CD4-positive, alpha-beta T cell treated with Interleukin-17A for 1 hour (primary cell): ENCODE results near the gene DLG2.
"Not testable (repeated sequence)": the region's sequence is repeated elsewhere in the genome, so short reads cannot be mapped to it uniquely, and the experiment has no call there.

Source experiments
- DNase-seq: peaks from one replicate; pipeline ENCODE4 v3.0.0-alpha.2; 2020

DLG2 gene

DNA sequence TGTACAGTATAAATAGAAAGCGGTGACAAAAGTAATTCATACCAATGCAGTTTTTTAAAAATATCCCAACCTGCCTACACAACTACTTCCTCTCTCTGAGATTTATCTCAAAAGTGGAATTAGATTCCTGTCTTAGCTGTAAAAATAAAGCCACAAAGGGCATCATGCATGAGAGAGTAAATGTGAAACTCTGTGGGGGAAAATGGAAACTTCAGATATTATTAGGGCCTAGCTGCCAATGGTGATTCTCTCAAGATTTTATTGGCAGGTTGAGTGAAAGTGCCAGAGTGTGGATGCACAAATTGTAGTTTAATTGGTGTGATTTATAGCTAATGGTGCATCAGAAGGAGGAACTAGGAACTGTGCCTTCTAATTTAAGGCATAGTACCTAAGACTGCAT is 1984.0 kb downstream of the DLG2 start:
- no peak for DNase-seq

DNA sequence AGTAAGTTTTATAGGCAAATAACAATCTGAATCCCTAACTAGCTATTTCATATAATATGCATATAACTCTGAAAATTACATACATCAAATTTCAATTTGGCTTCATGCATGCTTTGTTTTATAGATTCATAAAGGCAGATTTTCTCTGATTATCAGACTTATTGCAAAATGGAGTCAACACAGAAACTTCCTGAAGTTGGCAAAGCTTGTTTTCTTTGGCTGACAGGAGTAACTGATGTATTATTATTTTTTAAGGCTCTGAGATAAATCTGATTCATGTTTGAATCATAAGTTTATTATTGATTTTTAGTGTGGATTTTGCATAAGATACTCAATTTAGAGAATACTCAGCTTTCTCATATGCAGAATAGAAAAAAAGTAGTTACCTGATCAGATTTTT is 1984.6 kb downstream of the DLG2 start:
- no peak for DNase-seq

DNA sequence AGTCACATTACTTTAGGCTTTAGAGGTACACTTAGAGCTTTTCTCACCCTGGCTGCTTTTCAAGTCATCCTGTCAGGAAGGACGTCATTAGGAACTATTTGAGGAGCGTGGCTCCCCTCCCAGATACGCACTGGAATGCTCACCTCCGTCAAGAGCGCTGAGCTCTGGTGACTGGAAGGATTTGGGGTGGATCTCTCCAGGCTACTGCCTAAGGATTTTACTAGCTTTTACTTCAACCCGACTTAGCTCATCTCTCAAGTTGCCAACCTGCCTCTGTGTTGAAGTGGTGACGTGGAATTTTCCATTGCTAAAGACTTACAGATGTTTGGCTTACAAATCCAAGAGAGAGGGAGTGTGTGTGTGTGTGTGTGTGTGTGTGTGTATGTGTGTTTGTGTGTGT is 1985.6 kb downstream of the DLG2 start:
- DNase-seq: no peak

DNA sequence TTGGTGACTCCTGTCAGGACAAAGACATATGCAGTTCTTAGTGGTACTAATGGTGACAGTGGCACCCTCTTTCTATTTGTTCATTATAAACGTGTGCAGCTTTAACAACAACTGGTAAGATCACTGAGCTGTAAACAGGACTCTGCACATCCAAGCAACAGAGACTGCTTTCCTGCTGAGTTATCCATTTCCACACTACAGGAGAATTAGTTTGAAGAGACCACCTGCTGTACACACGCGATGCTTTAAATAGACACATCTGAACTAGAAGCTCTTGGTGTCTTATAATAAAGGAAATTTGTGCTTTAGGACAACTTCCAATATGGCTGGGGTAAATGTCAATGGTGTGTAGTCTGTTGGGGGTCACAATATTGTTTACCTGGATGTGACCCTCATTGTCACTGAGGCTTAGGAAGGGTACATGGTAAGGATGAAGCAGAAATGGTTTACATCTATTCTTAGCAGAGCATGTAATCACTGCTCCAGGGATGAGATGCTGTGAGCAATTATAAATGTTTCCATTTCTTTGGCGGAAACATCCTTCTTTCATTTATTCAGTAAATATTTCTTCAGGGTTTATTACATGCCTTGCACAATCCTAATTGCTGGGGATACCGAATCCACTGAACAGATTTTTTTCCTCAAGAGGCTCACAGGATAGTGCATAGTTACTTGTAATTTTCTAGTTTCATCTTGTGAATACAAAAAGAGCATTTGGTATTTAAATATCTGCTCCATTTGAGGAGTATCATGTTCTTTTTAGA is 1987.0 kb downstream of the DLG2 start:
- DNase-seq: no peak

DNA sequence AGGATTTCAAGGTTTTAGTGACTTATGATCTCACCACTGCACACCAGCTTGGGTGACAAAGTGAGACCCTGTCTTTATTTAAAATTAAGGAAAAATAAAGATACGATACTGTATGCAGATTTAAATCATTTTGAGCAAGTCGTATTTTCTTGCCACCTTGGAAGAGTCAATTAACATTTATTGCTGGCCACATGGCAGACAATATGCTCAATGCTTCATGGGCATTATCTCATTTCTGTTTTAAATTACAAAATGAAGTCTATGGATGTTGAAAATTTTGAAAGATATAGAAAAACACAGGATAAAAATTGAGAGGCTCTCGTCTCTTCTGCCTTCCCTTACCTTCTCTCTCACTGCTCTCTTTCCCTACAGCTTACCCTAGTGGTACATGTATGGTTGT is 1992.0 kb downstream of the DLG2 start:
- no peak for DNase-seq

DNA sequence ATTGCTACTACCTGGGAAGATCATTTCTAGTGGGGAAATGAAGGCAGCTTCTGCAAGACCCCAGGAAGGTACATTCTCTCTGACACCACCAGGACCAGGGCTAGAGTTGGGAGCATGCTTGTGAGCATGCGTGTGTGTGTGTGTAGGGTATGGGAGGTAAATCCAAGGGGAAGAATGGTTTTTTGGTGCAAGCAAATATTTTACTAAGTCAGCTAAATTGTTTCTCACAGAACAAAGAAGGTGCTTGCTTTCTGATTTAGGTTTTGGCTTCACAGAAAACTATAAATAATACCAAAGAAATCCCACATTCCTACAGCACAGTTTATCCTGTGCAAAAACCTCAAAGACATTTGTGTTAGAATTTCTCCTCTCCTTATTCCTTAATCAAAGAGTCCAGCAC is 1996.9 kb downstream of the DLG2 start:
- DNase-seq: no peak

DNA sequence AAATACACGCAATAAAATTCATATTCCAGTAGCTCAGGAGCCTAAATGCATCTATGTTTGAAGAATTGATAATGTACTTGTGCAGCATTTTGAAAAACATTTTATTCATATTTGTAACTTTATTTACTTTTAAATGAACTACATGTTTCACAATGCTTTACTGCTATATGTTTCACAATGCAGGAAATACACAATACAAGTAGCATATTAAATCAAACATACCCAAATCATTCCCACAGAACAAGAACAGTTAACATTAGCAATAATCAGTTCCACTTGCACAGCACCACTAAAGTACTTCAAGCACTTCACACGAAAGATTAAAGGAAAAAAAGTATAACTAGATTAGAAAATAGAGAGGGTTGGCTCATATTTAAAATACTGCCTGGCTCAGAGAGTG is 1997.4 kb downstream of the DLG2 start:
- no peak for DNase-seq

DNA sequence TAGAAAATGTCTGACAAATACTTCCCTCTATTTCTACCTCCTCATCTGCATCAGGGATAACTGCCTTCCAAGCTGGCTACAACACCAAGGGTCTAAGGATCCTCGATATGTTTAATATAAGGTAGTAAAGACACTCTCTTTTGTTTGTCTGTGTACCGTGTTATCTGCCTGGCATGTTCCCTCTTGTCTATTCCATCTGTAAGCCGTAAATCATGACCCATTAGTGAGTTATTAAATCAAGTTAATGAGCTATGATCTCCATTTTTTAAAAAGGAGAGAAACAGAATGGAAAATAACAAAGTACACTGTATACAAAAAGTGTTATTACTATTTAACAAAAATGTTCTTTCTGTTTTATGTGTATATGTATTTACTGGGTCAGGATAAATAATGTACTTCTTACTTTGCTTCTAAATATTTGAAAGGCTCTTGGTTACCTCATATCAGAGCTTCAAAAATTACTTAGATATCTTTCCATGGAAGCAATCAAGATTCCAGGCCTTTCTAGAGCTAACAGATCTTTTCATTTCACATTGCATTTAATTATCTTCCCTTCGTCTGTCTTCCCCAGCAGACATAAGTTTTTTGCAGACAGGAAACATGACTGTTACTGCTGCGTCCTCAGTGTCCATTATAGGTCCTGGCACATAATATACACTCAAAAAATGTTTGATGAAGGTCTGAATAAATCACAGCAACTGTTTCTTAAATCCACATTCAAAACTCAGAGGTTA is 1998.4 kb downstream of the DLG2 start:
- no peak for DNase-seq

DNA sequence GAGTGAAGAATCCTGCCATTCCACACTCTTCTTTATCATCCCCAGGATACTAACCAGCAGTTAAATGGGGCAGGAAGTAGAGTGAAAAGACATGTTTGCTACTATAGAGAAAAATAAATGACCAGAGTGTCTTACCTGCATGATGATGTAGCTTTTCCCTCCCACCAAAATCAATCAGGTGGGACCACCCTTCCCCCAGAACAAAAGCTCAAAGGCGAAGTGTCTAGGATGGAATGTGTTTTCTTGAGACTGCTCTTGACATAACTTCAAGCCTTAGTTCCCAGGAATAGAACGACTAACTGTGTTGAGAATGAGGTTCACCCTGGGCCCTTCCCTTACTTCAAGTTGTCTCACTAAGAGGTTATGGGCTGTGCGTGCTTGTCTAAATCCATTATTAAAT is 2001.8 kb downstream of the DLG2 start:
- DNase-seq: no peak

DNA sequence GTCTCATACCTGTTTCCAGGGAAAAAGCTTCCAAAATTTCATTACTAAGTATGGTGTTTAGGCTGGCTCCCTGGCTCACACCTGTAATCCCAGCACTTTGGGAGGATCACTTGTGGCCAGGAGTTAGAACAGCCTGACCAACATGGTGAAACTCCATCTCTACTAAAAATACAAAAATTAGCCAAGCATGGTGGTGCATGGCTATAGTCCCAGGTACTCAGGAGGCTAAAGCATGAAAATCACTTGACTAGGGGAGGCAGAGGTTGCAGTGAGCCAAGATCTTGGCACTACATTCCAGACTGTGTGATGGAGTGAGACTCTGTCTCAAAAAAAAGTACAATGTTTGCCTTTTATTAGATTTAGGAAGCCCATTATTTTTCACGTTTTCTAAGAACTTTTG is 2009.5 kb downstream of the DLG2 start:
- DNase-seq: no peak

DNA sequence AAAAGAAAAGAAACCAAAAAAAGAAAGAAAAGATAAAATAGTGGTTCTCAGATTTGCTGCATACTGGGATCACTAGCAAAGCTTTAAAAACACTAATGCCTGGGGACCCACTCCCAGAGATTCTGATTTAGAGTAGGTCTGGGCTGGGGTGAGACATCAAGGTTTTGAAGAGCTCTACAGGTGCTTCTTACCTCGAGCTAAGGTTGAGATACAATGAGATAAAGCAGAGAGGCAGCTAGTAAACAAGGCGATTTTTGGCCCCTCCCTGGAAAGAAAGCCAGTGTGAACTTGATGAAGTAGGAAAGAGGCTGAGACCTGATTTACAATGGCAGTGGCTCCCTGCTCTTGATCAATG is 2013.4 kb downstream of the DLG2 start:
- DNase-seq: no peak

DNA sequence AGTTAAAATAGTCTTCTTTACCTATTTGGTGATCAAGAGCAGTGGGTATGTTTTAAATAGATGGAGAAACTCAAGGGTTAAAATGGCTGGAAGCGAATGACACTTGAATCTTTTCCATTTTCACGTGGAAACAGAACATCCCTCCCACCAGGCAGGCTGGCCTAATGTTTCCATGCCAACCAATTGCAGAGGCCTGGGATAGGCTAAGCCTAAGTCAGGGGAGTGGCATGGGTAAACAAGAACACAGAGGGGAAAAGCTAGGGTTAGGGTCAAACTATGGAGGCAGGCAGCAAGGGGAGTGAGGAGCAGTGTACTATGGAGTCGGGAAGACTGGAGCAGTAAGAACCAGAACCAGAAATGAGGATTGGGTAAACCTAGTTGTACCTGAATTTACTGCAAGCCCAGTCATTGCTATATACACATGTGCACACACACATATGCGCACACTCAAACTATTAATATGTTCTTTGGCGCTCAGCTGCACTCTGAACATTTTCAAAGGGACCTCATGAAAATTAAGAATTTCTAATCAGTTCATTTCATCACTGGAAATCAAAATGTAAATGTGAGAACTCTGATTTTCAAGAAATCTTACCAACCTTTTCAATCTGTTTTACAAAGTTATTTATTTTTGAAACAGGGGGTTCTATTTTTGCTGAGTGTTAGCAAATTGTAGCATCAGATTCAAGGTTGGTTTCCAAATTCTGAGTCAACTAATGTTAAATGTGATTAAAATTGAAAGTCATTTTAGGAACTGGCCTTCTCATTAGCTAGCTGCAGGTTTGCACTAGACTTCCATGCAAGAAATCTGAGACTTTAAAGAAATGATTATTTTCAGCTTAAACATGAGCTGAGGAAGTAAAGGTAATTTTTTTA is 2014.0 kb downstream of the DLG2 start:
- no peak for DNase-seq

DNA sequence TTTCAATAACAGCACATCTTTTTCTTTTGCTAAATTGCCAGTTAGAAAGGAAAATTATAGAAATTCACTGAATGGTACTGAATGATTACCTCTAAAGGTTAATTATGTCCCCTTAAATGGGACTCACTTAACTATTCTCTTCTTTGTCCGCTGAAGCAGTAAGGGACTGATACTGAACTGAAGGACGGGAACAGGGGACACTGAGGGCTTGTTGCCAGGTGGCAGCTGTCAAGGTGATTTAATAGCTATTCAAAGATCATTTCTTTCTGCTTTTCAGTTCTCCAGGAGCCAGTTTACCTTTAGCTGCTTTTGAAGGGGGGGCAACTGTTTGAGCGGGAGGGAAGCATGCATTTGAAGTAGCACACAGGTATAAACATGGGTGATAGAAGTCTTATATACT is 2015.5 kb downstream of the DLG2 start:
- no peak for DNase-seq

DNA sequence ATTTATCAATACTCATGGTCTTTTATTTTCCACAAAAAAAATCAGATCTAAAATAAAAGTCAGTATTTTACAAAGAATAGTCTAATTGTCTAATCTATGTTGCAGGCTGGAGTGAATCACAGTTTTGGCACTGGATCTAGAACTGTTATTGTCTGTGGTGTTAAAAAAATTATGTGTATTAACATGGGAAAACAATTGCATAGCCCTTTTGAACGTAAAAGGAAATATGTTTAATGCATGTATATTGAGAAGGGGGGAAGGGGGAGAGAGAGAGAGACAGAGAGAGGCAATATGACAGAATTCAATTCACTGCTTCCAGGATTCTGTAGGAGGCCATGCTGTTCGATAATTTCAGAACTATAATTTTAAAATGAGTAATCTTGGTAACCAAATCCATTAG is 2016.1 kb downstream of the DLG2 start:
- DNase-seq: no peak

DNA sequence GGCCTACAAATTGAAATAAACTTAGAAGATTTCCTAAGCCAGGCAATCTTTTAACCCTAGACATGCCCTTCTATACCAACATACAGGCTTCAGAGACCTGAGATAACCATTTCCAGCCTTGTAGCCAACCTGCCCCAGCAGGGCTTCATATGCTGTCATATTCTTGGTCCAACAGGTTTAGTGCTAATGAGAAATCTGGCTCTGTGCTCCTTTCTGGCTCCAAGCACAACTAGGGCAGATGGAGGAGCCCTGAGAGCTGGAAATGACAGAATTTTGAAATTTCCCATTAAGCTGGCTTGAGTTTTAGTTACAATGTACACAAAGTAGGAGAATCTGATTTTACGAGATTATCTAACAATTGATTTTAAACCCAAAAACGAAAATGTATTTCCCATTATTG is 2018.0 kb downstream of the DLG2 start:
- DNase-seq: no peak

DNA sequence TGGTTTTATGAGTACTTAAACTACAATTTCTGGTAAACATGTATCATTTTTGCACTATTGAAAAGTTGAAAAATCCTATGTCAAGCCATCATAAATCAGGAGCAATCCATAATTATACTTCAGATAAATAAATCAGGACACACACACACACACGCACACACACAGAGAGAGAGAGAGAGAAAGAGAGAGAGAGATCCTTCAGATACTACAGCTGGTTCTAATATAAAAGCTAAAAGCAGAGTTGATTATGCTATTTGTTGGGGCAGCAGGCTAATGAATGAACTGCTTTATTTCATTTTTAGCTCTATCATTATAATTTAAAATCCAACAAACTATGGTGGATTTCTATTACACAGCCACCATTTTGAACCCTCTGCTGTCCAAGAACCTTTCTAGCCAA is 2018.6 kb downstream of the DLG2 start:
- no peak for DNase-seq

DNA sequence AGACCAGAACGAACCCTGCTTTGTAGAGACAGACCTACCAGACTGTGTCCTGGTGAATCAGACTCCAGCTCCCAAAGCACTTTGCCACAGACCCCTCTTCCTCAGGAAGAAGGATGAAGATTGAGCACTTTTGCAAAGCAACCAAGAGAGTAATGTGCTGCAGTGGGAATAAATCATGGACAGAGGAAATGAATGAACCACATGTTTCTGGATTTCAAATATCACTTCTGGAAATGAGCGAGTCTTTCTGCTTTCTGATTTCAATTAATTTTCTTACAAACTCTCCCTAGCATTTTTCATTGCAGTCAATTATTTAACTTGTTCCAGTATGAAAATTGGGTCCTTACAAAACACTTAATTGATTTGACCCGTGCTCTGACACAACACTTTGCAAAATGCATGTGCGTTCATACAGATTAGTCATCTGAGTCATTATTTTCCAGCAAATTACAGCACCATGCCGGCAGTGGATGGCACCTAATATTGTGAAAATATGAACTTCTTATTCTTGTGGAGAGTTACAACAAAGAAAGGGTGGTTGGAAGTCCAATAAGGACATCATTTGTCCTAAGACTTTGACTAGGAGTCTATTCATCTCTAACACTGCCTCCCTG is 2025.1 kb downstream of the DLG2 start:
- DNase-seq: no peak

DNA sequence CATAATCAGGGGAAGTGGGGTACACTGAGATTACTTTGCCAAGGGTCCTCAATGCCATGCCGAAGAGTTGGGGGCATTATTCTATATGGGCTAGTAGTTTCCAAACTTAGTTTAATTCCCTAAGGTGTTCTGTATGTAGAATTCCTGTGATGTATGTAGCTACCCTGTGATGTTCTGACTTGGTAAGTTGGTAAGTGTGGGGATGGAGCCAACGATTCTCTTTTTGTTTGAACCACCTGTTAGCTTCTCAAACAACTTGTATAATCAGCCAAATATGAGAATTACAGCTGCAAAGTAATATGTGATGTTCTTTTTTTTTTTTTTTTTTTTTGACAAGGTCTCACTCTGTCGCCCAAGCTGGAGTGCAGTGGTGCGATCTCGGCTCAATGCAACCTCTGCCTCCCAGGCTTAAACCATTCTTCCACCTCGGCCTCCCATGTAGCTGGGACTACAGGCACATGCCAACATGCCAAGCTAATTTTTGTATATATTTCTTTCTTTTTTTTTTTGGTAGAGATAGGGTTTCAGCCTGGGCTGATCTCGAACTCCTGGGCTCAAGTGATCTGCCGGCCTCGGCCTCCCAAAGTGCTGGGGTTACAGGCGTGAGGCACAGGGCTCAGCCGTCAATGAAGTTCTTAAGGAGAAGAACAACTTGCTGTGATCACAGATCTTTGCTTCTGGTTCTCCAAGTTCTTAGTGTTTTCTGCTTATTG is 2025.8 kb downstream of the DLG2 start:
- no peak for DNase-seq

DNA sequence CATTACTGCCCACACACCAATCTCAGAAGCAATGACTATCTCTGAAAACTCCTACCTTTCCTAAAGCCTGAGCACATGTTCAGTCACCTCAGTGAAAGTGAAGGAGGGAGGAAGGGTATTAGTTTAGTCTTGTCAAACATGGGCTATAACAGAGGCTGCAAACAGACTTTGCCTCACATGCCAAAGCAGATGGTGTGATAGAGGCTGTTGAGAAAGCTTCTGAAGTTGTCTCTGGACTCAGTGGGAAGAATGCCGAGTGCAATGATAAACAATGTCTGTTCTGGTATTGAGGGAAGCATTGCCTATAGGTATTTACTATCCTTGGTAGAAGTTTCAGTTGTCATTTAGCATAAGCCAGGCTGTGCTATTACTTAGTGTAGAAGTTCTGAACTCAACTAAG is 2026.5 kb downstream of the DLG2 start:
- no peak for DNase-seq

DNA sequence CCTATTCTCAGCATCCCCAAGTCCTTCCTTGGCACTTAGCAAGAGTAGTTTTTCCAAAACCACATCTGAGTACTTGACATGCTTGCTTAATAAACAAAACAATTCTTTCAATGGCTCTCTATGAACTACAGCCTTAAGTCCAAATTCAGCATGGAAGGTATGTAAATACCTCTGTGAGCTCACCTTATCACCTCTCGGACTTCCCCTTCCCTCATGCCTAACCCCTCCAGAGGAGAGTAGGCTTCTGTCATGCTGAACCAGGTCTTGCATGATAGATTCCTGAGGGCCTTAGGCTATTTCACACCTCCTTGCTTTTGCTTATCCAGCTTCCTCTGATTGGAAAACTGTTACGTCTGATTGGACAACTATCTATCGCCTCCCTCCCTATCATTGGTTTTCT is 2028.1 kb downstream of the DLG2 start:
- DNase-seq: no peak

DNA sequence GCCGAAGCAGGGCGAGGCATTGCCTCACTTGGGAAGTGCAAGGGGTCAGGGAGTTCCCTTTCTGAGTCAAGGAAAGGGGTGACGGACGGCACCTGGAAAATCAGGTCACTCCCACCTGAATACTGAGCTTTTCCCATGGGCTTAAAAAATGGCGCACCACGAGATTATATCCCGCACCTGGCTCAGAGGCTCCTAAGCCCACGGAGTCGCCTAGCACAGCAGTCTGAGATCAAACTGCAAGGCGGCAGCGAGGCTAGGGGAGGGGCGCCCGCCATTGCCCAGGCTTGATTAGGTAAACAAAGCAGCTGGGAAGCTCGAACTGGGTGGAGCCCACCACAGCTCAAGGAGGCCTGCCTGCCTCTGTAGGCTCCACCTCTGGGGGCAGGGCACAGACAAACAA is 2039.3 kb downstream of the DLG2 start:
- not testable (repeated sequence) for DNase-seq

DNA sequence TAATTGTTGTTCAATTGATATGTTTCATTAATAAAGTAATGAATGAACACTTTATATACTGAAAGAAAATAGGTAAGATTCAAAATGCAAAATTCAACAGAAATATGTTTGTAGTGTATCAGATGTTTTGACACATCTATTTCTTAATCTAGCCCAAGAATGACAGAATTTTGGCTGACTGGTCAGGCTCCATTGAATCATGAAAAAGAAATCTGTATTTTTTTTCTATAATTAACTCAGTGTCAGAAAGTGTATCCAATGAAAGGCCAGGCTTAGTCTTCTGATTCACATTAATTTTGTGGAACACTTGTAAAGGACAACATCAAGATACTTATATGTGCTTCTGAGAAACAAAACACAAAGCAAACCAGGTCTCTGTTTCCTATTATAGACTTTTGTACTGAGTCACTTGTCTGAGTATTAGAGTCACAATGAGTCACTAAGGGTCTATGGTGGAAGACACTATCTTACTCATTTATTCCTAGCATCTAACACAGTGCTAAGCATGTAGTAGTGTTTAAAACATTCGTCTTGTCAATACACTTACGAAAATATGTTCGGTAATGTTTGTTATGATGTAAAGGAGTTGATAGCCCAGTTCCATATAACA is 2043.3 kb downstream of the DLG2 start:
- no peak for DNase-seq
